GM23338 (cell line): ENCODE data around the gene PRCC. TPM values are rescaled to one million over a fixed set of nuclear protein-coding genes. Genes with fewer than 3 reads are reported as not detected.

ENCODE experiments used
- ATAC-seq: fragments of 200-7000 bp; cut with Tn5 transposase; 3 replicates; pipeline ENCODE4 v1.9.1; 2020
- DNase-seq: peaks from one replicate; pipeline ENCODE4 v3.0.0-alpha.2; 2015; ENCODE audit warnings: low spot score
- H2AFZ ChIP-seq: fragments of 200-600 bp; sonication (generic); 2 replicates; pipeline ENCODE4 v1.8.0; 2016; ENCODE audit warnings: antibody characterized with exemption, mild to moderate bottlenecking, moderate library complexity
- H3F3A ChIP-seq: fragments of 200-600 bp; sonication (generic); replicated peaks from 2 replicates; pipeline ENCODE4 v1.8.0; 2017; ENCODE audit warnings: antibody characterized with exemption, mixed run types, low read depth
- H3K27ac ChIP-seq: fragments of 200-600 bp; sonication (generic); 2 replicates; pipeline ENCODE4 v1.6.1; 2016; ENCODE audit warnings: low read depth
- H3K27me3 ChIP-seq: fragments of 200-600 bp; sonication (generic); 2 replicates; pipeline ENCODE4 v1.8.0; 2016; ENCODE audit warnings: mild to moderate bottlenecking, mixed run types, moderate library complexity; ENCODE audit not compliant: insufficient read depth
- H3K36me3 ChIP-seq: fragments of 200-600 bp; sonication (generic); 2 replicates; pipeline ENCODE4 v1.8.0; 2016; ENCODE audit warnings: mild to moderate bottlenecking; ENCODE audit not compliant: insufficient read depth
- H3K4me1 ChIP-seq: fragments of 200-600 bp; sonication (generic); 2 replicates; pipeline ENCODE4 v1.8.0; 2016; ENCODE audit warnings: mild to moderate bottlenecking, moderate library complexity; ENCODE audit not compliant: insufficient read depth
- H3K4me2 ChIP-seq: fragments of 200-600 bp; sonication (generic); 2 replicates; pipeline ENCODE4 v1.7.1; 2017; ENCODE audit warnings: mixed run types
- H3K4me3 ChIP-seq: fragments of 200-600 bp; sonication (generic); 2 replicates; pipeline ENCODE4 v1.6.1; 2016; ENCODE audit warnings: mixed run types
- H3K79me2 ChIP-seq: fragments of 200-600 bp; sonication (generic); replicated peaks from 2 replicates; pipeline ENCODE4 v1.8.0; 2017; ENCODE audit warnings: mild to moderate bottlenecking; ENCODE audit not compliant: insufficient read depth
- H3K9me2 ChIP-seq: fragments of 200-600 bp; sonication (generic); 2 replicates; pipeline ENCODE4 v1.8.0; 2017; ENCODE audit not compliant: insufficient read depth
- H4K20me1 ChIP-seq: fragments of 200-600 bp; sonication (generic); replicated peaks from 2 replicates; pipeline ENCODE4 v1.8.0; 2017; ENCODE audit warnings: mild to moderate bottlenecking; ENCODE audit not compliant: insufficient read depth
- H3K27ac Mint-ChIP-seq: 2 replicates; pipeline ENCODE4 v1.8.0; 2020; ENCODE audit warnings: inconsistent platforms, mild to moderate bottlenecking, moderate library complexity, mixed read lengths
- H3K27me3 Mint-ChIP-seq: 3 replicates; pipeline ENCODE4 v1.8.0; 2022; ENCODE audit warnings: low read depth, mild to moderate bottlenecking, moderate library complexity, mixed read lengths, inconsistent platforms; ENCODE audit not compliant: insufficient read depth, poor library complexity
- H3K36me3 Mint-ChIP-seq: 3 replicates; pipeline ENCODE4 v1.8.0; 2021; ENCODE audit warnings: low read depth, mild to moderate bottlenecking, inconsistent platforms, moderate library complexity, mixed read lengths
- H3K4me1 Mint-ChIP-seq: 3 replicates; pipeline ENCODE4 v1.8.0; 2020; ENCODE audit warnings: mild to moderate bottlenecking, inconsistent platforms, mixed read lengths
- H3K4me3 Mint-ChIP-seq: 3 replicates; pipeline ENCODE4 v1.8.0; 2021; ENCODE audit warnings: moderate library complexity, mild to moderate bottlenecking, inconsistent platforms, mixed read lengths
- H3K9me3 Mint-ChIP-seq: 3 replicates; pipeline ENCODE4 v1.8.0; 2020; ENCODE audit warnings: moderate library complexity, mild to moderate bottlenecking, inconsistent platforms, mixed read lengths
- CREB1 ChIP-seq: fragments of 250-450 bp; sonication (Bioruptor Pico); IDR thresholded peaks from 2 replicates; pipeline ENCODE4 v1.5.0; 2020; ENCODE audit warnings: low read depth, mild to moderate bottlenecking, moderate library complexity
- EZH2 ChIP-seq: fragments of 200-600 bp; sonication (generic); IDR thresholded peaks from one replicate; pipeline ENCODE4 v1.8.0; 2017; ENCODE audit warnings: antibody characterized with exemption, mild to moderate bottlenecking, low read depth; ENCODE audit not compliant: unreplicated experiment
- EZH2phosphoT487 ChIP-seq: fragments of 200-600 bp; sonication (generic); IDR thresholded peaks from one replicate; pipeline ENCODE4 v1.8.1; 2018; ENCODE audit warnings: antibody characterized with exemption; ENCODE audit not compliant: unreplicated experiment
- JUNB ChIP-seq: IDR thresholded peaks from one replicate; pipeline ENCODE4 v1.6.1; 2016; ENCODE audit warnings: antibody characterized with exemption; ENCODE audit not compliant: unreplicated experiment
- NANOG ChIP-seq: IDR thresholded peaks from 2 replicates; pipeline ENCODE4 v1.6.1; 2016; ENCODE audit warnings: antibody characterized with exemption, borderline replicate concordance
- POLR2AphosphoS5 ChIP-seq: IDR thresholded peaks from 2 replicates; pipeline ENCODE4 v1.6.1; 2016; ENCODE audit warnings: antibody characterized with exemption, low read depth
- STAT1 ChIP-seq: IDR thresholded peaks from one replicate; pipeline ENCODE4 v1.6.1; 2016; ENCODE audit warnings: antibody characterized with exemption; ENCODE audit not compliant: unreplicated experiment
- ZNF114 ChIP-seq: fragments of 250-450 bp; sonication (Bioruptor Pico); IDR thresholded peaks from 2 replicates; pipeline ENCODE4 v1.5.0; 2020; ENCODE audit warnings: mild to moderate bottlenecking, moderate library complexity
- ZNF331 ChIP-seq: fragments of 250-450 bp; sonication (Bioruptor Pico); IDR thresholded peaks from 2 replicates; pipeline ENCODE4 v1.5.0; 2020; ENCODE audit warnings: low read depth, mild to moderate bottlenecking, moderate library complexity
- polyA plus RNA-seq: library from polyadenylated mRNA; unstranded; fragments of >200 nt; fragmentation: Nextera tagmentation; extraction: Ambion mirVana; gene quantifications from 2 replicates; pipeline ENCODE4 v1.2.1, GENCODE V29; 2016
- total RNA-seq: library from RNA; depleted of rRNA; stranded (reverse); fragments of >200 nt; shearing (Covaris generic); gene quantifications from 2 replicates; pipeline ENCODE4 v1.2.3, GENCODE V29; 2014
- TF ChIP-seq, protein P1 (sequence below), 2 experiments: fragments of 200-600 bp in 1 of 2; sonication (generic) in 1 of 2; conservative IDR thresholded peaks; 2 replicates each; pipeline versions ENCODE4 v1.5.1 to v1.6.1; 2016 to 2017; ENCODE audit warnings: antibody characterized with exemption in 2 of 2, low read depth in 2 of 2, mild to moderate bottlenecking in 2 of 2, moderate library complexity in 1 of 2
- TF ChIP-seq, protein P2 (sequence below): IDR thresholded peaks from 2 replicates; pipeline ENCODE4 v1.6.1; 2016; ENCODE audit warnings: antibody characterized with exemption
- TF ChIP-seq, protein P3 (sequence below): fragments of 250-450 bp; sonication (Bioruptor Pico); IDR thresholded peaks from 2 replicates; pipeline ENCODE4 v1.5.0; 2020; ENCODE audit warnings: mild to moderate bottlenecking, moderate library complexity
- TF ChIP-seq, protein P4 (sequence below): IDR thresholded peaks from one replicate; pipeline ENCODE4 v1.6.1; 2018; ENCODE audit warnings: antibody characterized with exemption; ENCODE audit not compliant: unreplicated experiment

PRCC gene
- total and polyA plus RNA-seq, 2 experiments from 2014 or later, result 66.2 to 72.9 TPM

DNA sequence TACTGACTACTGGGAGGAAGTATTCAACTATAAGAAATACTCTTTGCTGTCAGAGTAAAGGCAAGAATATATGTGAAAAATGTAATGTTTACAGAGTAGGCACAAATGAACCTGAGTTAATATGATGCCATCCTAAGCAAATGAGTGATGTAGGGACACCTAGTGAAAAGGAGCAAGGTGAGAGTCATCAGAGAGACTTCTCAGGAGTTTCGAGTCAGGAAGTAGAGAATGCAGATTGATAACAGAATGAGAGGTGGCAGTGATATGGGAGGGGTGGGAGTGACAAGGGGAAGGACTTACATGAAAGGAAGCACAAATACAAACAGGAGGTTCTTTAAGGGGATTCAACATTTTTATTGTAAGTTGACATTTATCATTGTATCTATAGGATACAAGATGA lies 10.2 kb downstream of the PRCC start:
- no peak overlapping the region for H2AFZ ChIP-seq
- peaks cover 67% of the 10 kb centered on the region for H4K20me1 ChIP-seq
- Mint-ChIP-seq H3K36me3 (peaks cover 27% of the 10 kb centered on the region), H3K4me1 (peaks cover 4% of the 10 kb centered on the region; the same call in 1 of the 3 replicates), H3K9me3 (no peaks in the 10 kb centered on the region), H3K27me3 (peaks cover 7% of the 10 kb centered on the region), H3K27ac (no peak overlapping the region), H3K4me3 (no peak overlapping the region)
- ATAC-seq (no peak), DNase-seq (no peak)
- H3K4me1 ChIP-seq, result no peaks in the 10 kb centered on the region
- no peaks in the 10 kb centered on the region for H3K27me3 ChIP-seq
- no peaks in the 10 kb centered on the region for H3K9me2 ChIP-seq
- no peak overlapping the region for H3K27ac ChIP-seq
- H3K36me3 ChIP-seq, result 0 out of 2 replicates have a peak, but pooled peaks cover 5% of the 10 kb centered on the region
- peaks cover 3% of the 10 kb centered on the region; the same call in 1 of the 2 replicates for H3F3A ChIP-seq
- H3K79me2 ChIP-seq, result peaks cover 99% of the 10 kb centered on the region
- H3K4me2 ChIP-seq, result no peak overlapping the region
- no peak overlapping the region for H3K4me3 ChIP-seq
- no peak for TF ChIP-seq ZNF331 (CRISPR knock-in tag)
- TF ChIP-seq EZH2phosphoT487, result no peak
- no peak for TF ChIP-seq NANOG
- no peak for TF ChIP-seq POLR2AphosphoS5
- TF ChIP-seq EZH2, result no peak
- no peak for TF ChIP-seq ZNF114 (CRISPR knock-in tag)
- TF ChIP-seq CREB1, result no peak
- TF ChIP-seq JUNB, result no peak
- no peak for TF ChIP-seq STAT1
- TF ChIP-seq, protein P1, sequence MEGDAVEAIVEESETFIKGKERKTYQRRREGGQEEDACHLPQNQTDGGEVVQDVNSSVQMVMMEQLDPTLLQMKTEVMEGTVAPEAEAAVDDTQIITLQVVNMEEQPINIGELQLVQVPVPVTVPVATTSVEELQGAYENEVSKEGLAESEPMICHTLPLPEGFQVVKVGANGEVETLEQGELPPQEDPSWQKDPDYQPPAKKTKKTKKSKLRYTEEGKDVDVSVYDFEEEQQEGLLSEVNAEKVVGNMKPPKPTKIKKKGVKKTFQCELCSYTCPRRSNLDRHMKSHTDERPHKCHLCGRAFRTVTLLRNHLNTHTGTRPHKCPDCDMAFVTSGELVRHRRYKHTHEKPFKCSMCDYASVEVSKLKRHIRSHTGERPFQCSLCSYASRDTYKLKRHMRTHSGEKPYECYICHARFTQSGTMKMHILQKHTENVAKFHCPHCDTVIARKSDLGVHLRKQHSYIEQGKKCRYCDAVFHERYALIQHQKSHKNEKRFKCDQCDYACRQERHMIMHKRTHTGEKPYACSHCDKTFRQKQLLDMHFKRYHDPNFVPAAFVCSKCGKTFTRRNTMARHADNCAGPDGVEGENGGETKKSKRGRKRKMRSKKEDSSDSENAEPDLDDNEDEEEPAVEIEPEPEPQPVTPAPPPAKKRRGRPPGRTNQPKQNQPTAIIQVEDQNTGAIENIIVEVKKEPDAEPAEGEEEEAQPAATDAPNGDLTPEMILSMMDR (conservative IDR thresholded peaks at IDR 0.05; ENCODE audit: low read depth in 2 of 2), result no peak
- TF ChIP-seq, protein P2, sequence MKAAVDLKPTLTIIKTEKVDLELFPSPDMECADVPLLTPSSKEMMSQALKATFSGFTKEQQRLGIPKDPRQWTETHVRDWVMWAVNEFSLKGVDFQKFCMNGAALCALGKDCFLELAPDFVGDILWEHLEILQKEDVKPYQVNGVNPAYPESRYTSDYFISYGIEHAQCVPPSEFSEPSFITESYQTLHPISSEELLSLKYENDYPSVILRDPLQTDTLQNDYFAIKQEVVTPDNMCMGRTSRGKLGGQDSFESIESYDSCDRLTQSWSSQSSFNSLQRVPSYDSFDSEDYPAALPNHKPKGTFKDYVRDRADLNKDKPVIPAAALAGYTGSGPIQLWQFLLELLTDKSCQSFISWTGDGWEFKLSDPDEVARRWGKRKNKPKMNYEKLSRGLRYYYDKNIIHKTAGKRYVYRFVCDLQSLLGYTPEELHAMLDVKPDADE, result no peak
- TF ChIP-seq, protein P3, sequence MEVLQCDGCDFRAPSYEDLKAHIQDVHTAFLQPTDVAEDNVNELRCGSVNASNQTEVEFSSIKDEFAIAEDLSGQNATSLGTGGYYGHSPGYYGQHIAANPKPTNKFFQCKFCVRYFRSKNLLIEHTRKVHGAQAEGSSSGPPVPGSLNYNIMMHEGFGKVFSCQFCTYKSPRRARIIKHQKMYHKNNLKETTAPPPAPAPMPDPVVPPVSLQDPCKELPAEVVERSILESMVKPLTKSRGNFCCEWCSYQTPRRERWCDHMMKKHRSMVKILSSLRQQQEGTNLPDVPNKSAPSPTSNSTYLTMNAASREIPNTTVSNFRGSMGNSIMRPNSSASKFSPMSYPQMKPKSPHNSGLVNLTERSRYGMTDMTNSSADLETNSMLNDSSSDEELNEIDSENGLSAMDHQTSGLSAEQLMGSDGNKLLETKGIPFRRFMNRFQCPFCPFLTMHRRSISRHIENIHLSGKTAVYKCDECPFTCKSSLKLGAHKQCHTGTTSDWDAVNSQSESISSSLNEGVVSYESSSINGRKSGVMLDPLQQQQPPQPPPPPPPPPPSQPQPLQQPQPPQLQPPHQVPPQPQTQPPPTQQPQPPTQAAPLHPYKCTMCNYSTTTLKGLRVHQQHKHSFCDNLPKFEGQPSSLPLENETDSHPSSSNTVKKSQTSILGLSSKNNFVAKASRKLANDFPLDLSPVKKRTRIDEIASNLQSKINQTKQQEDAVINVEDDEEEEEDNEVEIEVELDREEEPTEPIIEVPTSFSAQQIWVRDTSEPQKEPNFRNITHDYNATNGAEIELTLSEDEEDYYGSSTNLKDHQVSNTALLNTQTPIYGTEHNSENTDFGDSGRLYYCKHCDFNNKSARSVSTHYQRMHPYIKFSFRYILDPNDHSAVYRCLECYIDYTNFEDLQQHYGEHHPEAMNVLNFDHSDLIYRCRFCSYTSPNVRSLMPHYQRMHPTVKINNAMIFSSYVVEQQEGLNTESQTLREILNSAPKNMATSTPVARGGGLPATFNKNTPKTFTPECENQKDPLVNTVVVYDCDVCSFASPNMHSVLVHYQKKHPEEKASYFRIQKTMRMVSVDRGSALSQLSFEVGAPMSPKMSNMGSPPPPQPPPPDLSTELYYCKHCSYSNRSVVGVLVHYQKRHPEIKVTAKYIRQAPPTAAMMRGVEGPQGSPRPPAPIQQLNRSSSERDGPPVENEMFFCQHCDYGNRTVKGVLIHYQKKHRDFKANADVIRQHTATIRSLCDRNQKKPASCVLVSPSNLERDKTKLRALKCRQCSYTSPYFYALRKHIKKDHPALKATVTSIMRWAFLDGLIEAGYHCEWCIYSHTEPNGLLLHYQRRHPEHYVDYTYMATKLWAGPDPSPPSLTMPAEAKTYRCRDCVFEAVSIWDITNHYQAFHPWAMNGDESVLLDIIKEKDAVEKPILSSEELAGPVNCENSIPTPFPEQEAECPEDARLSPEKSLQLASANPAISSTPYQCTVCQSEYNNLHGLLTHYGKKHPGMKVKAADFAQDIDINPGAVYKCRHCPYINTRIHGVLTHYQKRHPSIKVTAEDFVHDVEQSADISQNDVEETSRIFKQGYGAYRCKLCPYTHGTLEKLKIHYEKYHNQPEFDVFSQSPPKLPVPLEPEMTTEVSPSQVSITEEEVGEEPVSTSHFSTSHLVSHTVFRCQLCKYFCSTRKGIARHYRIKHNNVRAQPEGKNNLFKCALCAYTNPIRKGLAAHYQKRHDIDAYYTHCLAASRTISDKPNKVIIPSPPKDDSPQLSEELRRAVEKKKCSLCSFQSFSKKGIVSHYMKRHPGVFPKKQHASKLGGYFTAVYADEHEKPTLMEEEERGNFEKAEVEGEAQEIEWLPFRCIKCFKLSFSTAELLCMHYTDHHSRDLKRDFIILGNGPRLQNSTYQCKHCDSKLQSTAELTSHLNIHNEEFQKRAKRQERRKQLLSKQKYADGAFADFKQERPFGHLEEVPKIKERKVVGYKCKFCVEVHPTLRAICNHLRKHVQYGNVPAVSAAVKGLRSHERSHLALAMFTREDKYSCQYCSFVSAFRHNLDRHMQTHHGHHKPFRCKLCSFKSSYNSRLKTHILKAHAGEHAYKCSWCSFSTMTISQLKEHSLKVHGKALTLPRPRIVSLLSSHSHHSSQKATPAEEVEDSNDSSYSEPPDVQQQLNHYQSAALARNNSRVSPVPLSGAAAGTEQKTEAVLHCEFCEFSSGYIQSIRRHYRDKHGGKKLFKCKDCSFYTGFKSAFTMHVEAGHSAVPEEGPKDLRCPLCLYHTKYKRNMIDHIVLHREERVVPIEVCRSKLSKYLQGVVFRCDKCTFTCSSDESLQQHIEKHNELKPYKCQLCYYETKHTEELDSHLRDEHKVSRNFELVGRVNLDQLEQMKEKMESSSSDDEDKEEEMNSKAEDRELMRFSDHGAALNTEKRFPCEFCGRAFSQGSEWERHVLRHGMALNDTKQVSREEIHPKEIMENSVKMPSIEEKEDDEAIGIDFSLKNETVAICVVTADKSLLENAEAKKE (CRISPR knock-in tag), result no peak
- TF ChIP-seq, protein P4, sequence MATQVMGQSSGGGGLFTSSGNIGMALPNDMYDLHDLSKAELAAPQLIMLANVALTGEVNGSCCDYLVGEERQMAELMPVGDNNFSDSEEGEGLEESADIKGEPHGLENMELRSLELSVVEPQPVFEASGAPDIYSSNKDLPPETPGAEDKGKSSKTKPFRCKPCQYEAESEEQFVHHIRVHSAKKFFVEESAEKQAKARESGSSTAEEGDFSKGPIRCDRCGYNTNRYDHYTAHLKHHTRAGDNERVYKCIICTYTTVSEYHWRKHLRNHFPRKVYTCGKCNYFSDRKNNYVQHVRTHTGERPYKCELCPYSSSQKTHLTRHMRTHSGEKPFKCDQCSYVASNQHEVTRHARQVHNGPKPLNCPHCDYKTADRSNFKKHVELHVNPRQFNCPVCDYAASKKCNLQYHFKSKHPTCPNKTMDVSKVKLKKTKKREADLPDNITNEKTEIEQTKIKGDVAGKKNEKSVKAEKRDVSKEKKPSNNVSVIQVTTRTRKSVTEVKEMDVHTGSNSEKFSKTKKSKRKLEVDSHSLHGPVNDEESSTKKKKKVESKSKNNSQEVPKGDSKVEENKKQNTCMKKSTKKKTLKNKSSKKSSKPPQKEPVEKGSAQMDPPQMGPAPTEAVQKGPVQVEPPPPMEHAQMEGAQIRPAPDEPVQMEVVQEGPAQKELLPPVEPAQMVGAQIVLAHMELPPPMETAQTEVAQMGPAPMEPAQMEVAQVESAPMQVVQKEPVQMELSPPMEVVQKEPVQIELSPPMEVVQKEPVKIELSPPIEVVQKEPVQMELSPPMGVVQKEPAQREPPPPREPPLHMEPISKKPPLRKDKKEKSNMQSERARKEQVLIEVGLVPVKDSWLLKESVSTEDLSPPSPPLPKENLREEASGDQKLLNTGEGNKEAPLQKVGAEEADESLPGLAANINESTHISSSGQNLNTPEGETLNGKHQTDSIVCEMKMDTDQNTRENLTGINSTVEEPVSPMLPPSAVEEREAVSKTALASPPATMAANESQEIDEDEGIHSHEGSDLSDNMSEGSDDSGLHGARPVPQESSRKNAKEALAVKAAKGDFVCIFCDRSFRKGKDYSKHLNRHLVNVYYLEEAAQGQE, result no peak
